Stimulated activated naive CD4-positive, alpha-beta T cell (primary cell): ENCODE results near the gene RHEB.

ENCODE experiments used
- DNase-seq, 6 experiments: peaks; one replicate each; lab custom pipeline; 2025; lab: John Stamatoyannopoulos, UW

RHEB gene

GRCh38 chr7:151470711-151471110 is 49.0 kb downstream of the RHEB start:
- no peak for DNase-seq

DNA sequence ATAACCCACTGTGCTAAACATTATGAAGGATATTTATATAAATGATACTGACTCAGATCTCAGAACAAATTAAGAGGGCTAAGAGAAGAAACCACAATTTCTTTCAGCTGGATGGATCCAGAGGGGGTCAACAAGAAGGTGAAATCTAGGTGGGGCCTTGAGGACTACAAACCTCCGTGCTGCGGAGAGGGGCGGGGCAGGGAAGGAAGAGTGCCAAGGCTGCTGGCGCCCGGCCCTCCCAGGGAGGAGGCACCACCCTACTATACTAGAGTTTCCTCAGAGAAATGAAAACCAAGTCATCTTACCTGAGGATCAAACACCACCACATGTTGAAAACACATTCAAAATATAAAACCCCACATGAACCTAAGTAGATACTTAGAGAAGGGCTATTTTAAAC is 50.4 kb downstream of the RHEB start:
- DNase-seq = no peak

DNA sequence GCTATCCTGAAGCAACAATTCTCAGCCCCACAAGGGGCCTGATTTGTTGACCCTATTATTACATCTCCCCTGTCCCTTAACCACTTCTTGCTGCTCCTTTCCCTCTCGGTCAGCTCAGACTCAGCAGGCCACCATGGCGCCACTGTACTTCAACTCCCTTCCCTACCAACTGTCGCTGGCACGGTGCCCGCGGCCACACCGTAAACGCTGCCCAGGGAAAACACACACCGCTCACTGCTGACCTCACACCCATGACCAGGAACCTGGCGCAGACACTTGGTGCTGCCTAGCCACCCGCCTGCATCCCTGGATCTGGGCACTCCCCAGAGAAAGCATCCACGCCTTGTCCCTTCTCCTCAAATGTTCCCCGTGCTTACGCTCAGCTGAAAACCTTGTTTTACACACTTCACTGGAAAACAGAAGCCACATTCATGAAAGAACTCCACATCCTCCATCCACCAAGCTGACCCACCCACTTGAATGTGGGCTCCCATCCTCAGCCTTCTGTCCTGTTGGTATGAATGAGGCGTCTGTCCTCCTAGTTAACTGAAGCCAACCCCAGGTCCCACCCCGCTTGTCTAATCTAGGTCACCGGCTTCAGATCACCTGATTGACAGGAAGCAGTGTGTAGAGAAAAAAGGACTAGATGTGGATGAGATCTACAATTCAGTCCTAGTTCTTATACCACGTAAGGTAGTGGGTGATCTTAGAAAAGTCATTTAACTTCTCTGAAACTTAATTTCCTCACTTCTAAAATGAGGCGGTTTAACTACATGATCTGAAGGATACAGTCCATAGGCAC is 51.3 kb downstream of the RHEB start:
- DNase-seq = no peak

GRCh38 chr7:151465169-151465568 is 54.5 kb downstream of the RHEB start:
- no peak for DNase-seq

GRCh38 chr7:151462306-151462779 is 57.4 kb downstream of the RHEB start:
- no peak for DNase-seq

- no peak for DNase-seq
These were observed 57.8 kb downstream of the RHEB start for GRCh38 chr7:151461942-151462230.

- DNase-seq = no peak
These were observed 58.4 kb downstream of the RHEB start for GRCh38 chr7:151461096-151461941.

DNA sequence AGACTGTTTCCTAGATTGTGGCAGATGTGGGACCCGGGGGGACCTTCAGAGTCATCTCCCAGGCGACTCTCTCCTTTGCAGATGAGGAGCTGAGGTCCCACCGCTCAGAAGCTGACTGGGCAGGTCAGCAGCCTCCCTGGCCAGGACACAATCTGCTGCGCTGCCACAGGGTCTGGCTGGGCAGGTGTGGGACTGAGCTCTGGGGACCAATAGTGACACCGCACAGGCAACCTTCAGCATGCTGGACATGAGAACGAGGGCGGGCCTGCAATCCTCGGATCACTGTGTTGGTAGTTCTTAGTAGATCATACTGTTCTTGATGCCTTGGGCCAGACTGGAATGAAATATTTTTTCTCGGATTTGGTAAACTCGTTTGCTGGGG is 59.2 kb downstream of the RHEB start:
- no peak for DNase-seq

GRCh38 chr7:151459726-151460473 is 59.8 kb downstream of the RHEB start:
- DNase-seq = no peak

GRCh38 chr7:151457534-151457933 is 62.2 kb downstream of the RHEB start:
- DNase-seq = no peak

DNA sequence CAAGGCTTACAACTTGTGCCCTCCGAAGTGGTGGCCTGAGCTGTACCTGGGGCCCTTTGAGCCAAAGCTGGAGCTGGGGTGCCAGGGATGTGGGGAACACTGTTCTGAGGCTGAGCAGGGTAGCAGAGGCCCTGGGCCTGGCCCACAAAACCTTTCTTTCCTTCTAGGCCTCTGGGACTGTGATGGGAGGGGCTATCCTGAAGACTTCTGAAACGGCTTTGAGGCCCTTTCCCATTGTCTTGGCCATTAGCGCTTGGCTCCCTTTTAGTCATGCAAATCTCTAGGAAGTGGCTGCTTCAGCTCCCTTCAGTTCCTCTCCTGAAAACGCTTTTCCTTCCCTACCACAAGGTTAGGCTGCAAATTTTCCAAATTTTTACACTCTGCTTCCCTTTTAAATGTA is 62.9 kb downstream of the RHEB start:
- DNase-seq = no peak

DNA sequence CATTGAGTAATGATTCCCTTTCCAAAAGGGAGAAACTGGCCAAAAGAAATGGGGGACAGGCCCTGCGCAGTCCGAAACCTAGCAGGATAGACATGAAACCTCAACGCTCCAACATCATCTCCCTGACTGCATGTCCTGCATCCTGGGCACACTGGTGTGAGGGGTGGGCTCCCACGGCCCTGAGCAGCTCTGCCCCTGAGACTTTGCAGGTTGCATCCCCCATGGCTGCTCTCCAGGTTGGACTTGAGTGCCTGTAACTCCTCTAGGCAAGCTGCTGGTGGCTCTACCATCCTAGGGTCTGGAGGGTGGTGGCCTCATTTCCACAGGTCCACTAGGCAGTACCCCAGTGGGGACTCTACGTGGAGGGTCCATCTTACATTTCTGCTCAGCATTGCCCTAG is 63.4 kb downstream of the RHEB start:
- DNase-seq = no peak

DNA sequence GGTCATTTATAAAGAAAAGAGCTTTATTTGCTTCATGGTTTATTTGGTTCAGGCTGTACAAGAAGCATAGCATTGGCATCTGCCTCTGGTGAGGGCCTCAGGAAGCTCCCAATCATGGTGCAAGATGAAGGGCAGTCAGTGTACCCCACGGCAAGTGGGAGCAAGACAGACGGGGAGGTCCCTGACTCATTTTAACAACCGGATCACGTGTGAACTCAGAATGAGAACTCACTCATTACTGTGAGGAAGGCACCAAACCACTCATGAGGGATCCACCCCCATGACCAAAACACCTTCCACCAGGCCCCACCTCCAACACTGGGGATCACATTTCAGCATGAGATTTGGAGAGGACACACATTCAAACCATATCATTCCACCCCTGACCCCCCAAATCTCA is 64.0 kb downstream of the RHEB start:
- no peak for DNase-seq

DNA sequence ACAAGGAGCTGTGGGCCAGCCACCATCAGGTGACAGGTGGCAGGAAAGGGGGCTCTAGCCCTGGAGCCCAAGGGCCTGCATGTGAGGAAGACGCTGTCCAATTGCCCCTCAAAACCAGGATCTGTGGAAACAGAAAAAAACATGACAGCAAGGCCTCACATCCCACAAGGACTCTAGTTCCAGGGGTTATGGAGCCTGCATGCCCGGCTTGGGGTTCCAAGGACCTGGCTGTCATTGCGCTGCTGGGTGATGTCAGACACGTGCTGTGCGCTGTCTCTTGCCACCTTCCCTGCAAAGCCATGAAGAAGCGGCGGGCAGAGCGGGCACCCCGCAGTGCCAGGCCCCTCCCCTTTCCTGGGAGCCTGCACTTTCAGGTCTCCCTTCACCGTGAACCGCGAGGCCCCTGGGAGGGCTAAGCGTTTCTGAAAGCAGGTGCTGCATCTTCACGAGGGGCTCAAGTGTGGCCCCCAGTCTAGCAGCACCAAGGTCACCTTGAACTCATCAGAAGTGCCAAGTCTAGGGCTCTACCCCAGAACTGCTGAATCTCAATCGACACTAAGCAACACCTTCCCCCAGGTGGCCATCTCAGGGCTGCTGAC is 64.7 kb downstream of the RHEB start:
- DNase-seq = no peak

GRCh38 chr7:151454305-151454704 is 65.4 kb downstream of the RHEB start:
- no peak for DNase-seq

- no peak for DNase-seq
These were observed 66.3 kb downstream of the RHEB start for GRCh38 chr7:151453326-151453791.

DNA sequence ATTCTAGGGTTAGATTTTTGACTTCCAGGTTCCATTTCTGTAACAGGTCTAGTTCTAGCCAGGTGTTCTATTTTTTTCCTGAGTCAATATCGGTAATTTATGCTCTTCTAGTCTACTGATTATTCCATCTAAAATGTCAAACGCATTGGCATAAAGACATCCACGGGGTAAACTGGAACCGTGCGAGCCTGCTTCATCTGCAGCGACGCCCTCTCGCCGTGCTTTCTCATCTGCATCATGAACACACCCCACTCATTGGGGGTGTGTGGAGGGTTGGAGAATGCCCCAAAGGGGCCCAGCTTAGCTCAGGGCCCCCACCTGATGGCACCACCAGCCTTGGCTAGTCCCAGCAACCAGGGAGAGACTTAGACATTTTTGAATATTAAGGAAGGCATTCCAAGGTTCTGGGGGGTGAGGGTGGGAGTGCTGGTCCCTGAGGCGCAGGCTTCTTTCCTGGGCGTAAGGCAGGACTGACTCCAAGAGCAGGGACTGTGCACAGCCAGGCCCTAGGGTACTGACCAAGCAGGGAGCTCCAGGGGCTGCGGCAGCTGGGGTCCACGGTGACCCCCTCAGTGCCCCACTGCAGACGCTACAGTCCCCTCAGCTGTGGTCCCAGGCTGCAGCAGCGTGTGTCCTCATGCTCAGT is 66.9 kb downstream of the RHEB start:
- DNase-seq = no peak

DNA sequence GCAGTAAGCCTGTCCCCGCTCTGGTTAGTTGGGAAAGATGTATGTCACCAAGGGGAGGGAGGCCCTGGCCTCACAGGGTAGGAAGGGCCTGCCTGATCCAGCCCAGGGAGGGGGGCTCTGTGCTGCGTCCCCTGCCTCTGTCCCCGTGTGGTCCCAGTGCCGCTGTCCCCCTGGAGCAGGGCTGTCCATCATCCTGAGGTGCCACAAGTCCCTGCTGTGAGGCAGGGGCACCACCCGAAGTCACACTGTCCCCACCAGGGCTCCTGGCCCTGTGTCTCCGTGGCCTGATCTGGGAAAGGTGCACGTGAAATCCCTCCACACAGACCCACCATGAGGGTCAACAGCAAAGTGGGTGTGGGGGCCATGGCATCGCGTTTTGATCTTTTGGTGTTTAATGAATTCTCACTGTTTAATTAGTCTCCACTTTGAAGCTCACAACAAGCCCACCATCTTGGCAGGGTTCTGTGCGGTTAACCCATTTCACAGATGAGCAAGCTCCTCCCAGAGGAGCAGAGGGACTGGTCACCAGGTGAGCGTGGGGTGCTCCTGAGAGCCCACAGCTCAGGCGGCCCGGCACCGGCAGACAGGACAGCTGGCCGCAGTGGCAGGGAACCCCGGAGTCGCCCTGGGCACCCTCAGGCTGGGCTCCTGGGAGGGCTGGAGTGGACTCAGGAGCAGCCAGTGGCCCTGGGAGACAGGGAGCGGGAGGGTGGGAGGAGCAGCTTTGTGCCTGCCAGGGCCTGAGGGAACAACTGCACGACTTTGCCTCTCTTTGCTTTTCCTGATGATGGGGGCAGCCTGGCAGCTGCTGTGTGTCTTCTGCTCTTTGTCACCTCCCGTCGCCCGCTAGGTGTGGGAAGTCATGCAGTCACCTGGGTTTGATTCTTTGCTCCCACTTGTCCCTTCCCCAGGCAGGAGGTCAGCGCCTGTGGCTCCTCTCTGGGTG is 67.8 kb downstream of the RHEB start:
- DNase-seq = no peak

DNA sequence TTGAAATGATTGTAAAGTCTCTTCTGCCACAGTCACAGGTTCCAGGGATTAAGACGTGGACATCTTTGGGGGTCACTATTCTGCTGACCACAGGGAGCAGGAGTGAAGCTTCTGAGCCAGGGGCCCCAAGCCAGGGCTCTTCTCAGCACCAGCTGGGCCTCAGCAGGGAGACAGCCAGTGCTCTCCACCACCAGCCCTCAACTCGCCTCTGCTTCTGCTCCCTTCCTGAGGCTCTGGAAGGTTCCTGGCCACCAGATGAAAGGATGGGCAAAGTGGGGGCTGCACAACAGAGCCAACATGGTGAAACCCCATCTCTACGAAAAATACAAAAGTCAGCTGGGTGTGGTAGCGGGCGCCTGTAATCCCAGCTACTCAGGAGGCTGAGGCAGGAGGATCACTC is 68.5 kb downstream of the RHEB start:
- no peak for DNase-seq

DNA sequence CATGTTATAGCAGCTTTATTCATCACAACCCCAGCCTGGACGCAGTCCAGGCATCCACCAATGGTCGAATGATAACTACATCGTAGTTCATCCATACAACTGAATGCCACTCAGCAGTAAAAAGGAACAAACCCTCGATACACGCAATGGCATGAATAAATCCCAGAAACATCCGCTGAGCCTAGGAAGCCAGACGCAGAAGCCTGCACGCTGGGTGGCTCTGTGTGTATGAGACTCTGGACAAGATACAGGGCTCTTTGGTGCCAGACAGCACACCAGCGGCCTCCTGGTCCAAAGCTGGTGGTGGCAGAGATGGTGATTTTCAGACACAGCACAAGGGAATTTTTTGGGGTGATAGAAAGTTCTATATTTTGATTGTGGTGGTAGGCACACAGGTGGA is 69.7 kb downstream of the RHEB start:
- no peak for DNase-seq
